ENCODE data around the gene PAX7.

DNA sequence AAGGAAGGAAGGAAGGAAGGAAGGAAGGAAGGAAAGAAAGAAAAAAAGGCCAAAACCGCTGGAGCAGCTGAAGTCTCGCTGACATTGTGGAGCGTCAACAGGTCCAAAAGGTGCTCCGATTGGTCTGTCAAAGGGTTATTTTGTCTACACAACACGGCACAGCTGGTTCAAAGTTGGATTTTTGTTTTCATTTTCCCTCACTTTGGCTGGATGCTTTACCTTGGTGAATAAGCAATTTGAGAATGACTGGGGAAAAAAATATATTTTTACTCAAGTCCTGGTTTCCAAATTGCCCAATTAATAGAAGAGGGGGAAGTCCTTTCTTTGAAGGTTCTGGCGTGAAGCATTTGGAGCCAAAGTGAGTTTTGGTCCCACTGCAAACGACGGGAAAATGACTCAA lies 19.3 kb upstream of the PAX7 start:
- TF ChIP-seq, protein P1, sequence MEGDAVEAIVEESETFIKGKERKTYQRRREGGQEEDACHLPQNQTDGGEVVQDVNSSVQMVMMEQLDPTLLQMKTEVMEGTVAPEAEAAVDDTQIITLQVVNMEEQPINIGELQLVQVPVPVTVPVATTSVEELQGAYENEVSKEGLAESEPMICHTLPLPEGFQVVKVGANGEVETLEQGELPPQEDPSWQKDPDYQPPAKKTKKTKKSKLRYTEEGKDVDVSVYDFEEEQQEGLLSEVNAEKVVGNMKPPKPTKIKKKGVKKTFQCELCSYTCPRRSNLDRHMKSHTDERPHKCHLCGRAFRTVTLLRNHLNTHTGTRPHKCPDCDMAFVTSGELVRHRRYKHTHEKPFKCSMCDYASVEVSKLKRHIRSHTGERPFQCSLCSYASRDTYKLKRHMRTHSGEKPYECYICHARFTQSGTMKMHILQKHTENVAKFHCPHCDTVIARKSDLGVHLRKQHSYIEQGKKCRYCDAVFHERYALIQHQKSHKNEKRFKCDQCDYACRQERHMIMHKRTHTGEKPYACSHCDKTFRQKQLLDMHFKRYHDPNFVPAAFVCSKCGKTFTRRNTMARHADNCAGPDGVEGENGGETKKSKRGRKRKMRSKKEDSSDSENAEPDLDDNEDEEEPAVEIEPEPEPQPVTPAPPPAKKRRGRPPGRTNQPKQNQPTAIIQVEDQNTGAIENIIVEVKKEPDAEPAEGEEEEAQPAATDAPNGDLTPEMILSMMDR (IDR thresholded peaks at IDR 0.05): no peak
- TF ChIP-seq POLR2A (IDR thresholded peaks at IDR 0.05): no peak
